ENCODE data around the gene IQSEC1. TPM values are rescaled to one million over a fixed set of nuclear protein-coding genes. Genes with fewer than 3 reads are reported as not detected.

IQSEC1 gene
- total RNA-seq, 1 experiment from 2014 or later, result 28.1 TPM

DNA sequence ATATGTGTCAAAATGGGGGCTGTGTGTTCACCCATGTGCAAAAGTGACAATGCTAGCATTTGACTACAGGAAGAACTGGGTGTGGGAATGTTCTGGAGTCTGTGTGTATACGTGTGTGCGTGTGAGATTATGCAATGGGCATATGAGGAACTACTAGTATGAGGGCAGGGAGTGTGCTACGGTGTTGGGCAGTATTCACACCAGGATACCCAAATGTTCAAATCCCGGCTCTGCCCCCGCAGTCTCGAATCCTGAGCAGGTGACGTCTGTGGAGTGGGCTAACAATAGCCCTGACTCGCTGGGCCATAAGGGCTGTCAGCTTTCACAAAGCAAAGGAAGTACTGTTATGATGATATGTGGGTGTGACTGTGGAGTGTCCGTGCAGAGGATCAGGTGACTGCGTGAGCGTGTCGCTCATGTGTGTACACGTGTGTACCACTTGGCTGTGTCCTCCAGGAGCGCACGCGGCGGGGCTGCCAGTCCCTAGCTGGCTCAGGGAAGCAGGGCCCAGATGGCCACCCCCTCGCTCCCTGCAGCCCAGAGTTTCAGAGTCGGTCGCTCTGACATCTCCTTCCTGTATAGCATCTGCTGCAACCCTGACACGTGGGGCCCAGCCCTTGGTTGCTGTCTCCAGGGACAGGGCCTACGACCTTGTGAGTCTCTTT, 27.2 kb downstream of the IQSEC1 start (continued):
- TF ChIP-seq, protein P1, sequence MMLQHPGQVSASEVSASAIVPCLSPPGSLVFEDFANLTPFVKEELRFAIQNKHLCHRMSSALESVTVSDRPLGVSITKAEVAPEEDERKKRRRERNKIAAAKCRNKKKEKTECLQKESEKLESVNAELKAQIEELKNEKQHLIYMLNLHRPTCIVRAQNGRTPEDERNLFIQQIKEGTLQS (IDR thresholded peaks at IDR 0.05), result no peak

DNA sequence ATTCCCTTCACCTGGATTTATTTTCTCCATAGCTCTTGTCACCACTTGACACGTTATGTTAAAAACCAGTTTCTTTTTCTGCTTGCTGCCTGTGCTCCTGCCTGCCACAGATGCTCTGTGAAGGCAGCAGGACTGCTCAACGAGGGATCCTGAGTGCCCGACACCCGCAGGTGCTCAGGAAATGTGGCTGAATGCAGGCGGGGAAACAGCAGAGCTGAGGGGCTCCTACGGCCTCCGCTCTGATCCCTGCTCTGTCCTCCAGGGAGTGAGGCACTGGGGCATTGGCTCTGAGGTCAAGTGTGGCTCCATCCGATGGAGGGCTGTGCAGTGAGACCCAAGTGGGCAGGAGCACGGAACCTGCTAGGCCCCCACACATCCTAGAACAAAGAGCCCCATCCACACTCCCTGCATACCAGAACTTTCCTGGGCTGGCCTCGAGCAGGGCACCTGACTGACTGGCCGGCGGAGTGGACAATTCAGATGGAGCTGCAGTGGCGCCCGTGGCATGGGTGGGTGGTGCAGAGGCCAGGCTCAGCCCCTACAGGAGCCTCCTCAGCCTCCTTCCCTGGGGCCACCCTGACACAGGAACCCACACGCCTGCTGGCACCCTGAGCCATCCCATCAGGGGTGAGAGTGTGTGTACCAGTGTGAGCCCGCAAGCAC, 27.9 kb downstream of the IQSEC1 start:
- H3K9me3 ChIP-seq (ENCODE audit: control insufficient read depth in 1 of 2, insufficient read depth in 1 of 2, low read depth in 1 of 2, low read length in 2 of 2), result no peaks in the 10 kb centered on the region
- H3K79me2 ChIP-seq (ENCODE audit: insufficient read depth, low read length), result no peaks in the 10 kb centered on the region
- H3K4me1 ChIP-seq (ENCODE audit: control insufficient read depth in 1 of 2, insufficient read depth in 2 of 2, low read length in 2 of 2), result no peaks in the 10 kb centered on the region
- RAD21 ChIA-PET (ENCODE audit: low non-redundant PET in 1 of 2, low total read pairs in 2 of 2, uncharacterized antibody in 2 of 2, unreplicated experiment in 2 of 2), result no interaction called here
- POLR2A ChIA-PET, result no interaction called here
- intact Hi-C loops (cut with micrococcal nuclease), result no loop called here
- no peaks in the 10 kb centered on the region for H4K20me1 ChIP-seq (ENCODE audit: insufficient read depth)
- no TSS peak for BruUV-seq (replicated peaks)
- TF ChIP-seq EZH2 (IDR thresholded peaks at IDR 0.05), result no peak
- TF ChIP-seq YY1 (IDR thresholded peaks at IDR 0.05; ENCODE audit: extremely low read depth, insufficient replicate concordance, low read depth, low read length), result no peak
- no peak for TF ChIP-seq SIN3A (IDR thresholded peaks at IDR 0.05; ENCODE audit: low read depth)
- TF ChIP-seq, protein P2, sequence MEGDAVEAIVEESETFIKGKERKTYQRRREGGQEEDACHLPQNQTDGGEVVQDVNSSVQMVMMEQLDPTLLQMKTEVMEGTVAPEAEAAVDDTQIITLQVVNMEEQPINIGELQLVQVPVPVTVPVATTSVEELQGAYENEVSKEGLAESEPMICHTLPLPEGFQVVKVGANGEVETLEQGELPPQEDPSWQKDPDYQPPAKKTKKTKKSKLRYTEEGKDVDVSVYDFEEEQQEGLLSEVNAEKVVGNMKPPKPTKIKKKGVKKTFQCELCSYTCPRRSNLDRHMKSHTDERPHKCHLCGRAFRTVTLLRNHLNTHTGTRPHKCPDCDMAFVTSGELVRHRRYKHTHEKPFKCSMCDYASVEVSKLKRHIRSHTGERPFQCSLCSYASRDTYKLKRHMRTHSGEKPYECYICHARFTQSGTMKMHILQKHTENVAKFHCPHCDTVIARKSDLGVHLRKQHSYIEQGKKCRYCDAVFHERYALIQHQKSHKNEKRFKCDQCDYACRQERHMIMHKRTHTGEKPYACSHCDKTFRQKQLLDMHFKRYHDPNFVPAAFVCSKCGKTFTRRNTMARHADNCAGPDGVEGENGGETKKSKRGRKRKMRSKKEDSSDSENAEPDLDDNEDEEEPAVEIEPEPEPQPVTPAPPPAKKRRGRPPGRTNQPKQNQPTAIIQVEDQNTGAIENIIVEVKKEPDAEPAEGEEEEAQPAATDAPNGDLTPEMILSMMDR (IDR thresholded peaks at IDR 0.05 in 2 of 3, conservative IDR thresholded peaks at IDR 0.05 in 1 of 3; ENCODE audit: borderline replicate concordance in 1 of 3, insufficient read depth in 1 of 3, low read depth in 2 of 3, low read length in 2 of 3), result no peak
- no peak for TF ChIP-seq SP1 (IDR thresholded peaks at IDR 0.05; ENCODE audit: low read depth)
- CTCF ChIA-PET, result no interaction called here
- ATAC-seq (no peak), DNase-seq (ENCODE audit: low read depth, low spot score) (no peak)
- no peak overlapping the region for H3K27ac ChIP-seq (ENCODE audit: low read depth, low read length)
- no peaks in the 10 kb centered on the region for H3K36me3 ChIP-seq (ENCODE audit: control insufficient read depth in 1 of 2, insufficient read depth in 2 of 2, low read length in 2 of 2)
- H3K4me3 ChIP-seq (replicated peaks in 1 of 2; ENCODE audit: low read depth in 1 of 2, low read length in 2 of 2), result no peak overlapping the region
- H2AFZ ChIP-seq (ENCODE audit: low read depth, low read length, poor library complexity, severe bottlenecking), result no peak overlapping the region
- H3K9me2 ChIP-seq (ENCODE audit: insufficient read depth), result no peaks in the 10 kb centered on the region
- H3K27me3 ChIP-seq (ENCODE audit: insufficient read depth, low read length), result no peaks in the 10 kb centered on the region
- no peak overlapping the region for H3K9ac ChIP-seq (ENCODE audit: low read length)
- no peak overlapping the region for H3K4me2 ChIP-seq (ENCODE audit: low read length)
